AG09319 (cell line): Measurements from ENCODE around the gene BTBD17.

Experiments
- DNase-seq: peaks from one replicate; pipeline ENCODE4 v3.0.0-alpha.2; 2010; ENCODE audit warnings: low read depth; ENCODE audit errors: extremely low read depth
- TF ChIP-seq, protein P1 (sequence below): IDR thresholded peaks from 2 replicates; pipeline ENCODE4 v1.5.1; 2011; ENCODE audit warnings: low read depth, mild to moderate bottlenecking, inconsistent platforms, low read length, moderate library complexity

BTBD17 gene

GRCh38 chr17:74307984-74308773 lies 53.5 kb downstream of the BTBD17 start:
- no peak for DNase-seq
- TF ChIP-seq, protein P1, sequence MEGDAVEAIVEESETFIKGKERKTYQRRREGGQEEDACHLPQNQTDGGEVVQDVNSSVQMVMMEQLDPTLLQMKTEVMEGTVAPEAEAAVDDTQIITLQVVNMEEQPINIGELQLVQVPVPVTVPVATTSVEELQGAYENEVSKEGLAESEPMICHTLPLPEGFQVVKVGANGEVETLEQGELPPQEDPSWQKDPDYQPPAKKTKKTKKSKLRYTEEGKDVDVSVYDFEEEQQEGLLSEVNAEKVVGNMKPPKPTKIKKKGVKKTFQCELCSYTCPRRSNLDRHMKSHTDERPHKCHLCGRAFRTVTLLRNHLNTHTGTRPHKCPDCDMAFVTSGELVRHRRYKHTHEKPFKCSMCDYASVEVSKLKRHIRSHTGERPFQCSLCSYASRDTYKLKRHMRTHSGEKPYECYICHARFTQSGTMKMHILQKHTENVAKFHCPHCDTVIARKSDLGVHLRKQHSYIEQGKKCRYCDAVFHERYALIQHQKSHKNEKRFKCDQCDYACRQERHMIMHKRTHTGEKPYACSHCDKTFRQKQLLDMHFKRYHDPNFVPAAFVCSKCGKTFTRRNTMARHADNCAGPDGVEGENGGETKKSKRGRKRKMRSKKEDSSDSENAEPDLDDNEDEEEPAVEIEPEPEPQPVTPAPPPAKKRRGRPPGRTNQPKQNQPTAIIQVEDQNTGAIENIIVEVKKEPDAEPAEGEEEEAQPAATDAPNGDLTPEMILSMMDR: no peak
